Stimulated activated naive B cell treated with anti-CD40 and anti-IgM and Interleukin-4, amounts not matched to agents 10 μg/mL and 1 μg/mL and 100 μg/mL, for 72 hours (primary cell): ENCODE data around the gene MYBBP1A.

Experiments used
- ATAC-seq, 2 donors: fragments of 150-1000 bp; cut with Tn5 transposase; replicated peaks; 2 replicates each; pipeline ENCODE4 v1.10.0; 2021; ENCODE audit warnings: moderate library complexity in 1 of 2
- DNase-seq: peaks from one replicate; pipeline ENCODE4 v3.0.0; 2021
- H3K27ac Mint-ChIP-seq: one replicate; pipeline ENCODE4 v1.8.0; 2022; ENCODE audit warnings: mild to moderate bottlenecking, mixed read lengths
- H3K27me3 Mint-ChIP-seq, 2 donors: one replicate each; pipeline ENCODE4 v1.8.0; 2022; ENCODE audit warnings: mixed read lengths in 2 of 2
- H3K36me3 Mint-ChIP-seq, 2 donors: one replicate each; pipeline ENCODE4 v1.8.0; 2022; ENCODE audit warnings: mixed read lengths in 2 of 2, mild to moderate bottlenecking in 1 of 2
- H3K4me1 Mint-ChIP-seq, 2 donors: one replicate each; pipeline ENCODE4 v1.8.0; 2022; ENCODE audit warnings: mixed read lengths in 2 of 2, mild to moderate bottlenecking in 1 of 2
- H3K4me3 Mint-ChIP-seq, 2 donors: one replicate each; pipeline ENCODE4 v1.8.0; 2022; ENCODE audit warnings: mild to moderate bottlenecking in 2 of 2, mixed read lengths in 2 of 2, moderate library complexity in 1 of 2
- H3K9me3 Mint-ChIP-seq, 2 donors: one replicate each; pipeline ENCODE4 v1.8.0; 2022; ENCODE audit warnings: mixed read lengths in 2 of 2, mild to moderate bottlenecking in 1 of 2

The MYBBP1A gene

GRCh38 chr17:4525691-4526397 is 29.3 kb downstream of the MYBBP1A start:
- no peaks in the 10 kb centered on the region for H3K4me1 Mint-ChIP-seq
- H3K9me3 Mint-ChIP-seq = no peaks in the 10 kb centered on the region
- peaks cover 14 to 17% of the 10 kb centered on the region in 2 donors for H3K27me3 Mint-ChIP-seq
- no peak for DNase-seq
- no peak for ATAC-seq
- no peak overlapping the region for H3K4me3 Mint-ChIP-seq
- no peak overlapping the region for H3K27ac Mint-ChIP-seq
- no peaks in the 10 kb centered on the region for H3K36me3 Mint-ChIP-seq

GRCh38 chr17:4523946-4524345 is 31.2 kb downstream of the MYBBP1A start:
- H3K27me3 Mint-ChIP-seq = peaks cover 7 to 14% of the 10 kb centered on the region in 2 donors
- no peaks in the 10 kb centered on the region for H3K36me3 Mint-ChIP-seq
- H3K4me3 Mint-ChIP-seq = no peak overlapping the region
- H3K4me1 Mint-ChIP-seq = no peaks in the 10 kb centered on the region
- no peak overlapping the region for H3K27ac Mint-ChIP-seq
- ATAC-seq (no peak), DNase-seq (no peak)
- no peaks in the 10 kb centered on the region for H3K9me3 Mint-ChIP-seq

- no peaks in the 10 kb centered on the region for H3K36me3 Mint-ChIP-seq
- DNase-seq (no peak), ATAC-seq (no peak)
- H3K27me3 Mint-ChIP-seq = peaks cover 7 to 13% of the 10 kb centered on the region in 2 donors
- H3K4me1 Mint-ChIP-seq = no peaks in the 10 kb centered on the region
- no peaks in the 10 kb centered on the region for H3K9me3 Mint-ChIP-seq
- no peak overlapping the region for H3K4me3 Mint-ChIP-seq
- no peak overlapping the region for H3K27ac Mint-ChIP-seq
Observed at GRCh38 chr17:4522661-4523060, 32.5 kb downstream of the MYBBP1A start.

DNA sequence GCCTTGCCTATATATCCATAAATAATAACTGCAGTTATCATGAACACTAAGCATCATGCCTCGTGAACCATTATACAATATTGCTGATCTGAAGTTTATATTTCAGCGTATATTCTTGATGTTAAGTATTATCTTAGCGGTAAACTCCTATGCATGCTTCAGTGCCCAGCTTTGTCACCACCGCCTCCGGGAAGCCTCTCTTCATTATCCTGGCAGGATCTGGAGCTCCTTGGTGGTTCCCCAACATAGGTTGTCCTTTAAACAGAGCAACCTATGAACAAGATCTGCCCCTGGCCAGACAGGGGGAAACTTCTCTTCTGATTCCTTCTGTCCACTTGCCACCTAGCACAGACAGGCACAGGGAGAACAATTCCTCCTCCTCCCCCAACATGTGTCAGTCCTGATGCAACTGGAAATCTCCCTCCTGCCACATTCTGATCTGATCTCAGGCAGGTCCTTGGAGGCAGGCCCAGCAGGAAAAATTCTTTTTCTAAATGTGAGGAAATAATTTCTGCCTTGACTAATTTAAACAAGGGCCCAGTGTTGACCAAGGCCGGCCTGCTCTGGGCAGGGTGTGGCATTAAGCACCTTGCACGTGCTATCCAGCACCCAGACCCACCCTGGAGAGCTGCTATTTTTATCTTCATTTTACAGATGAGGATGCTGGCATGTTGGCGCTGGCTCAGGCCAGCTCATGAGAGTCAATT is 34.1 kb downstream of the MYBBP1A start:
- Mint-ChIP-seq H3K4me1 (no peaks in the 10 kb centered on the region), H3K9me3 (no peaks in the 10 kb centered on the region), H3K4me3 (no peak overlapping the region), H3K27ac (no peak overlapping the region), H3K36me3 (no peaks in the 10 kb centered on the region), H3K27me3 (peaks cover 3 to 6% of the 10 kb centered on the region in 2 donors)
- ATAC-seq (no peak), DNase-seq (no peak)

- Mint-ChIP-seq H3K4me3 (no peak overlapping the region), H3K9me3 (no peaks in the 10 kb centered on the region), H3K36me3 (no peaks in the 10 kb centered on the region), H3K27ac (no peak overlapping the region), H3K27me3 (peaks cover 0 to 6% of the 10 kb centered on the region in 2 donors), H3K4me1 (no peaks in the 10 kb centered on the region)
- no peak for ATAC-seq
- no peak for DNase-seq
Observed at GRCh38 chr17:4520060-4520893, 34.9 kb downstream of the MYBBP1A start.

DNA sequence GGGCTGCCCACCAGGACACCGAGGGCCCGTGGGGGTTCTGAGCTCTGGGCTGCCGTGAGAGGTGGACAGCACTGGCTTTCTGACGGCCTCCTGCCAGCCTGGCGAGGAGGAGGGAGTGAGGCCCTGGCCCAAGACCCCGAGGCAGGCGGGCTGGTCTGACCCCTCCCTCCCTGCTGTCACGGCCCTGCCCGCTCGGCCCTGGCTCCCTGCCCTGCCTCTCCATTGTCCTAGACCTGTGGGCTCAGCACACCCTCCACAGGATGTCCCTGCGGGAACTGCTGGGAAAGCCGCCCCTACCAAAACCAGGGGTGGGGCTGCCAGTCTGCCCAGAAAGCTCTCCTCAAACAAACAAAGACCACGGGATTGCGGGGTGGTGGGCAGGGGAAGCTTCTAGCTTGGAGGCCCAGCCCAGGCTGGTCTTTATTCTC is 35.8 kb downstream of the MYBBP1A start:
- H3K9me3 Mint-ChIP-seq = no peaks in the 10 kb centered on the region
- H3K27ac Mint-ChIP-seq = no peak overlapping the region
- H3K4me1 Mint-ChIP-seq = no peaks in the 10 kb centered on the region
- H3K27me3 Mint-ChIP-seq = peaks cover 0 to 6% of the 10 kb centered on the region in 2 donors
- no peak for DNase-seq
- ATAC-seq = no peak
- H3K4me3 Mint-ChIP-seq = no peak overlapping the region
- H3K36me3 Mint-ChIP-seq = no peaks in the 10 kb centered on the region

GRCh38 chr17:4518901-4519300 is 36.3 kb downstream of the MYBBP1A start:
- peak overlapping the region; percentile 56 for H3K27ac Mint-ChIP-seq
- H3K4me1 Mint-ChIP-seq = no peaks in the 10 kb centered on the region
- H3K9me3 Mint-ChIP-seq = no peaks in the 10 kb centered on the region
- H3K4me3 Mint-ChIP-seq = no peak overlapping the region
- H3K27me3 Mint-ChIP-seq = peaks cover 0 to 6% of the 10 kb centered on the region in 2 donors
- ATAC-seq = no peak
- DNase-seq = no peak
- H3K36me3 Mint-ChIP-seq = no peaks in the 10 kb centered on the region

- Mint-ChIP-seq H3K36me3 (no peaks in the 10 kb centered on the region), H3K9me3 (no peaks in the 10 kb centered on the region), H3K27me3 (peaks cover 0 to 9% of the 10 kb centered on the region in 2 donors), H3K27ac (no peak overlapping the region), H3K4me1 (no peaks in the 10 kb centered on the region), H3K4me3 (no peak overlapping the region)
- ATAC-seq (no peak), DNase-seq (no peak)
Observed at GRCh38 chr17:4516735-4517134, 38.4 kb downstream of the MYBBP1A start.

GRCh38 chr17:4515501-4515900 is 39.7 kb downstream of the MYBBP1A start:
- H3K27me3 Mint-ChIP-seq = peaks cover 3 to 11% of the 10 kb centered on the region in 2 donors
- no peaks in the 10 kb centered on the region for H3K36me3 Mint-ChIP-seq

GRCh38 chr17:4514779-4515178 is 40.4 kb downstream of the MYBBP1A start:
- Mint-ChIP-seq H3K4me1 (peaks cover under 1 to 11% of the 10 kb centered on the region in 2 donors), H3K4me3 (no peak overlapping the region), H3K27ac (no peak overlapping the region), H3K9me3 (no peaks in the 10 kb centered on the region), H3K36me3 (no peaks in the 10 kb centered on the region), H3K27me3 (peaks cover 10 to 16% of the 10 kb centered on the region in 2 donors)
- no peak for ATAC-seq
- DNase-seq = no peak

More at GRCh38 chr17:4515501-4515900, 39.7 kb downstream of the MYBBP1A start:
- no peaks in the 10 kb centered on the region for H3K9me3 Mint-ChIP-seq
- no peak for DNase-seq
- H3K4me1 Mint-ChIP-seq = peaks cover 0 to 9% of the 10 kb centered on the region in 2 donors
- no peak overlapping the region for H3K4me3 Mint-ChIP-seq
- no peak for ATAC-seq
- no peak overlapping the region for H3K27ac Mint-ChIP-seq

GRCh38 chr17:4514206-4514605 is 41.0 kb downstream of the MYBBP1A start:
- no peaks in the 10 kb centered on the region for H3K9me3 Mint-ChIP-seq
- ATAC-seq (no peak), DNase-seq (no peak)
- no peak overlapping the region for H3K27ac Mint-ChIP-seq
- H3K36me3 Mint-ChIP-seq = no peaks in the 10 kb centered on the region
- H3K4me1 Mint-ChIP-seq = peaks cover 6 to 17% of the 10 kb centered on the region in 2 donors
- H3K4me3 Mint-ChIP-seq = no peak overlapping the region
- peaks cover 16 to 22% of the 10 kb centered on the region in 2 donors for H3K27me3 Mint-ChIP-seq

GRCh38 chr17:4513113-4514032 is 41.8 kb downstream of the MYBBP1A start:
- no peaks in the 10 kb centered on the region for H3K9me3 Mint-ChIP-seq
- peaks cover 7 to 18% of the 10 kb centered on the region in 2 donors for H3K4me1 Mint-ChIP-seq
- H3K27ac Mint-ChIP-seq = no peak overlapping the region
- H3K27me3 Mint-ChIP-seq = peaks cover 25 to 30% of the 10 kb centered on the region in 2 donors
- no peaks in the 10 kb centered on the region for H3K36me3 Mint-ChIP-seq
- DNase-seq (no peak), ATAC-seq (no peak)
- H3K4me3 Mint-ChIP-seq = no peak overlapping the region

DNA sequence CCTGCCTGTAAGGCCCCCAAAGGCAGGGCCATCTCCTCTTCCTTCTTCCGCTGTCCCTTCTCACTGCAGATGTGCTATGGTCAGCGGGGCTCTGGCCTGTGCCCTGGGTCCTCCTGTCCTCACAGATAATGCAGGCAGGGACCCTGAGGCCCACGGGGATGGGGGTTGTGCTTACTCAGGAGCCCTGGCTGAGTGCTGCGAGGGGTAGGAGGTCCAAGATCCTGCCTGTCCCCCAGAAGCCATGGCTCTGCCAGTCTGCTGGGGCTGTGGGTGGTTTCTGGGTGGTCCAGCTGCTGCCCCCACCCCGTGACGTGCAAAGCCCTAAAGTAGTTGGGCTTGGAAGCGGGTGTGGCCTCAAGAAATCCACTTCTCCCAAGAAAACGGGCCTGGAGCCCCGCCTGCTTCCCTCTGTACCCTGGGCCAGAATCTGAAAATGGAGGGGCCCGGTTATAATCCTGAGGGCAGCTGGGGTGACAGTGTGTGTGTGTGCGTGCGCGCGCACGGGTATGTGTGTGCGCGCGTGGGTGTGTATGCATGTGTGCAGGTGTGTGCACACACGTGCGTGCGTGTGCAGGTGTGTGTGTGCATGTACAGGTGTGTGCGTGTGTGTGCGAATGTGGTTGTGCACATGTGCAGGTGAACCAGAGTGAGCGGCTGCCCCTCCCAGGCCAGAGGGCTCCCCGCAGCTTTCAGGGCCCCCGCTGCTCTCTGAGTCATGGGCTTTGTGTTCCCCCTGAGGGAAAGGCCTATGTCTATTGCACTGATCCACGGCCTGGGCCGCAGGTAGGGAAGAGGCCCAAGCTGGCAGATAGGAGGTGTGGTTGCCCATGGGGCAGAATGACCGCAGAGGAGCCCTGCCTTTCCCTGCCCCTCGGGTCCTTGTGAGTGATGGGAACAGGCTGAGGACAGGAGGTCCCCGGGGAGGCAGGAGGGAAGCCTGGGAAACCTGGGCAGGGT is 42.8 kb downstream of the MYBBP1A start:
- no peaks in the 10 kb centered on the region for H3K36me3 Mint-ChIP-seq
- H3K27me3 Mint-ChIP-seq = peaks cover 34 to 40% of the 10 kb centered on the region in 2 donors
- DNase-seq = no peak
- no peak for ATAC-seq
- no peak overlapping the region for H3K4me3 Mint-ChIP-seq
- no peaks in the 10 kb centered on the region for H3K9me3 Mint-ChIP-seq
- peaks cover 7 to 18% of the 10 kb centered on the region in 2 donors for H3K4me1 Mint-ChIP-seq
- no peak overlapping the region for H3K27ac Mint-ChIP-seq
